Small intestine (tissue), 7 donors: ENCODE measurements around the gene AIFM1. TPM values are rescaled to one million over a fixed set of nuclear protein-coding genes. Genes with fewer than 3 reads are reported as not detected.
A peak's percentile ranks its signal among the peaks of the same experiment; 100 is the strongest.
"Not testable (repeated sequence)": the region's sequence is repeated elsewhere in the genome, so short reads cannot be mapped to it uniquely, and the experiment has no call there.

Experiments
- DNase-seq, 2 donors: peaks; one replicate each; pipeline versions ENCODE4 v3.0.0 to v3.0.0-alpha.2; 2013
- FAIRE-seq: peaks from 2 replicates; lab custom pipeline; 2012; peaks lifted over from hg19 to GRCh38; lab: Jason Lieb, UNC
- H3K27ac ChIP-seq, 3 donors: one replicate each; pipeline ENCODE4 v1.5.1; 2013; ENCODE audit warnings: low read length in 2 of 3, mild to moderate bottlenecking in 2 of 3, control low read depth in 1 of 3, inconsistent platforms in 1 of 3, low read depth in 1 of 3, moderate library complexity in 1 of 3
- H3K27me3 ChIP-seq, 3 donors: one replicate each; pipeline ENCODE4 v1.6.1; 2013; ENCODE audit warnings: low read length in 3 of 3, inconsistent platforms in 1 of 3; ENCODE audit not compliant: control insufficient read depth in 3 of 3, insufficient read depth in 3 of 3
- H3K36me3 ChIP-seq, 3 donors: one replicate each; pipeline ENCODE4 v1.6.1; 2013; ENCODE audit warnings: low read length in 3 of 3, inconsistent platforms in 1 of 3, low read depth in 1 of 3, mild to moderate bottlenecking in 1 of 3, moderate library complexity in 1 of 3; ENCODE audit not compliant: control insufficient read depth in 3 of 3, insufficient read depth in 2 of 3
- H3K4me1 ChIP-seq, 3 donors: one replicate each; pipeline ENCODE4 v1.6.1; 2013; ENCODE audit warnings: low read length in 2 of 3, inconsistent platforms in 1 of 3, low read depth in 1 of 3, mild to moderate bottlenecking in 1 of 3, moderate library complexity in 1 of 3; ENCODE audit not compliant: control insufficient read depth in 3 of 3, insufficient read depth in 2 of 3
- H3K4me3 ChIP-seq, 3 donors: one replicate each; pipeline ENCODE4 v1.5.1; 2013; ENCODE audit warnings: low read length in 3 of 3, control low read depth in 1 of 3, inconsistent platforms in 1 of 3, low read depth in 1 of 3, mild to moderate bottlenecking in 1 of 3, moderate library complexity in 1 of 3
- H3K9me3 ChIP-seq, 2 donors: one replicate each; pipeline ENCODE4 v1.6.1; 2013; ENCODE audit warnings: low read depth in 1 of 2, low read length in 1 of 2; ENCODE audit not compliant: control insufficient read depth in 2 of 2, insufficient read depth in 1 of 2
- WGBS, 3 donors: extraction: QIAGEN DNeasy Blood & Tissue Kit; methylation state at CpG; one replicate each; pipeline ENCODE4 v1.1.7; 2013; 5-methylcytosine and 5-hydroxymethylcytosine counted together
- polyA plus RNA-seq, 4 donors: library from polyadenylated mRNA; stranded (reverse) in 3 of 4; unstranded in 1 of 4; fragments of 200-250 nt in 3 of 4; fragments of 120-200 nt in 1 of 4; gene quantifications; one replicate each; pipeline versions ENCODE4 v1.2.1 to v1.2.3, GENCODE V29; 2013
- donor health status: healthy with polysubstance abuse.
- donor health status: control.
- donor health status: control.
- donor health status: Bipolar disorder and iron deficiency.
- donor health status: healthy.

AIFM1 gene
- polyA plus RNA-seq, 4 donors, result 47.2 to 92.6 (median 55.6) TPM

DNA sequence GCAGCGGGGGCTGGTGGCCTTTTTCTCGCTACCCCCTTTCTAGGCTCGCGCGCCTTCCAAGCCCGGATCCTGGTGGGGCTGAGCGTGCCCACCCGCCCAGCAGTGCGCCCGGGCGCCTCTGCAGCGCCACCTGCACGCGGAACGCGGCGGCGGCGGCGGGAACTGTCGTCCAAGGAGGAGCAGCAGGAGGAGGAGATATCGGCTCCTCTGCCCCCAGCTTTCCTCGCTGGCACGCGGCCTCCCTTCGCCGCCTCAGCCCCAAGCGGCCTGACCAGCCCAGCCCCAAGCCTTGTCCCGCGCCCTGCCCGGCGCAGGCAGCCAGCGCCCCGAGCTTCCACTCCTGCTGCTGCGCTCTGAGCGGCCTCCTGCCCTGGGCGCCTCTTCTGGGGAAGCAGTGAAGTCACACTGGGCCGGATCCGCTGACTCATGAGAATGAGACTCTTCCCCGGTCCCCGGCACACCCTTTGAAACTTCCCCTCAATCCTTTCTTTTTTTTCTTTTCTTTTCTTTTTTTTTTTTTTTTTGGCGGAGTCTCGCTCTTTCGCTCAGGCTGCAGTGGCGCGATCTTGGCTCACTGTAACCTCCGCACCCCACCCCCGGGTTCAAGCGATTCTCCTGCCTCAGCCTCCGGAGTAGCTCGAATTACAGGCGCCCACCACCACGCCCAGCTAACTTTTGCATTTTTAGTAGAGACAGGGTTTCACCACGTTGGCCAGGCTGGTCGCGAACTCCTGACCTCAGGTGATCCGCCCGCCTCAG lies 44.7 kb downstream of the AIFM1 start:
- FAIRE-seq (no peak), DNase-seq (peak; percentile 75 to 81)
- Histone ChIP-seq H3K27ac (peak overlapping the region; percentile 24 to 75 (median 56)), H3K4me3 (peak overlapping the region in 2 of 3 donors; percentile 34 to 43), H3K27me3 (no peaks in the 10 kb centered on the region), H3K4me1 (no peaks in the 10 kb centered on the region), H3K9me3 (no peaks in the 10 kb centered on the region), H3K36me3 (peaks cover 0 to 9% (median 0%) of the 10 kb centered on the region in 3 donors)
- 2 to 43% (median 16%) methylated on average over 22 to 58 of the region's 58 CpGs for WGBS, 3 donors

DNA sequence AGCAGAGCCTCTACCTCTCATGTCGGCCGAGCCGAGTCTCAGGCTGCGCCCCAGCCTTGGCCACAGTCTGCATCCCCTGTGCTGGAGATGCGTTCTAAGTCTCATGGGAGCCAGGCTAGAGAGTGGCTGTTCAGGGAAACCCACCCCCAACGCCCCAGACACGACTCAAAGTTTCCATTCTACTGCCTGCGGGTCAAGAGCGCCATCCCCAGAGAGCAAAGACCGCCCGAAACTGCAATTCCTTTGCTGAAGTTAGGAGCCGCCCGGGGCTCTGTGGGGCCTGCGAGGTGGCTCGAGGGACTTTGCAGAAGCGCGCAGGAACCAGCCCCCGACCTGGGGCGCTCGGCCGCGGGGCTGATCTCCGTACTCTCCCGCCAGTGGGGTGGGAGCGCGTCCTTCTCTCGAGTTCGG lies 45.3 kb downstream of the AIFM1 start:
- no peaks in the 10 kb centered on the region for H3K27me3 ChIP-seq
- peak overlapping the region in 2 of 3 donors; percentile 34 to 43 for H3K4me3 ChIP-seq
- H3K4me1 ChIP-seq, result no peaks in the 10 kb centered on the region
- peak overlapping the region; percentile 24 to 65 (median 56) for H3K27ac ChIP-seq
- 16 to 38% (median 37%) methylated on average over 17 to 28 of the region's 28 CpGs for WGBS, 3 donors
- DNase-seq, result no peak
- no peak for FAIRE-seq
- H3K9me3 ChIP-seq, result no peaks in the 10 kb centered on the region
- H3K36me3 ChIP-seq, result peaks cover 0 to 4% (median 0%) of the 10 kb centered on the region in 3 donors

- Histone ChIP-seq H3K27me3 (no peaks in the 10 kb centered on the region), H3K36me3 (no peaks in the 10 kb centered on the region), H3K4me1 (no peaks in the 10 kb centered on the region), H3K27ac (peak overlapping the region; percentile 9 to 60 (median 33)), H3K4me3 (no peak overlapping the region), H3K9me3 (no peaks in the 10 kb centered on the region)
- WGBS, 3 donors, result 34 to 49% (median 47%) methylated on average over 8 to 14 of the region's 14 CpGs
- no peak for FAIRE-seq
- no peak for DNase-seq
Observed at GRCh38 chrX:130119312-130119898, 46.2 kb downstream of the AIFM1 start.

DNA sequence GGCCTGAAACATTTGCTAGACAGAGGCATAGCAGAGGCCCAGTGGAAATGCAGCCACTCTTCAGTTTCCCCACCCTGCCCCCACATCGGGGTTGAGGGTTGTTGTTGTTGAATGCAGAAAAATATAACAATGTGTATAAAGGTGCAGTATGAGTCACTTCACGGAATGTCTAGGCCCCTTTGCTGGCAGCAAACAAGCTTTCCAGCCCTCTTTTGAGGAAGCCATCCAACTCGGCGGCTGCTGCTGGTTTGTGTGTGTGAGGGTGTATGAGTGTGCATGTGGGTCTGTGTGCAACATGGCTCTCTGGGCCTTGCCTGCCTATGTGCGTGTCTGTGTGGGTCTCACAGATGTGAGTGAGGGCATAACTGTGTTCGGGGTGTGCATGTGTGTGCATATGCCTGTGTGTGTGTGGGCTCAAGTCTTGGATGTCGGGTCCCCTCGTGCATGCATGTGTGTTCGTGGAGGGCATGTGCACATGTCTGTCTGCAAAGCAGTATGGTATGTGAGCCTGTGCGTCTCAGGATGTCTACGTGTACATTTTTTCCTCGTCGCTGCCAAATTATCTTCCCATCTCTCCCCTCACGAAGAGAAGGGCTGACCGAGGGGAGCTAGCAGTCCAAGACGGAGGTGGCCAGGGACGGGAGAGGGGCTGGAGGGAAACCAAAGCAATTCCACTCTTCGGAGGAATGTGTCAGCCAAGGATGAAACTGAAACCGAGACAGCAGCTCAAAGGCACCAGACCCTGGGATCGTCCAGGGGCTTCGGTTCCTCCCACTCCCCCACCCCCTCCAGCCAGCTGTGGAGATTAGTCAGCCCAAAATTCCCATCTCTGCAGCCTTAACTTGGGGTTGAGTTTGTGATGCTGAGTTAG lies 47.0 kb downstream of the AIFM1 start:
- WGBS, 3 donors, result 47 to 55% (median 54%) methylated on average over 17 to 21 of the region's 21 CpGs
- Histone ChIP-seq H3K27me3 (no peaks in the 10 kb centered on the region), H3K4me3 (no peak overlapping the region), H3K4me1 (no peaks in the 10 kb centered on the region), H3K27ac (peak overlapping the region; percentile 9 to 60 (median 33)), H3K9me3 (no peaks in the 10 kb centered on the region), H3K36me3 (no peaks in the 10 kb centered on the region)
- DNase-seq (peak in 1 of 2 donors; percentile 29), FAIRE-seq (no peak)

DNA sequence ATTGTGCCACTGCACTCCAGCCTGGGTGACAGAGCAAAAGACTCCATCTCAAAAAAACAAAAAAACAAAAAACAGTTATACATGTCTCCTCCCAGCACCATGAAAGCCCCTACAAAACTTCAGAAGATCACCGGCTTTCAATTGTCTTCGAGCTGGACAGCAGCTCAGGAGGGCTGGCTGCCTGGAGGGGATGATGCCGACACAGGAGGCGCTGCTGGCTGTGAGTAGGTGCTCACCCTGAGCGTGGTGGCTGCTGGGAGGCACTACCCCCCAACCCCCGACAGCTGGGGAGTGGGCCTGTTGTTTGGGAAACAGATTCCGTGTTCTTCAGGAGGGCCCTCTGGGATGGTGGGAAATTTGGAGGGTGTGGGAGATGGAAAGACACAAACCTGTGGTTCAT lies 48.5 kb downstream of the AIFM1 start:
- DNase-seq (no peak), FAIRE-seq (no peak)
- H3K9me3 ChIP-seq, result no peaks in the 10 kb centered on the region
- no peak overlapping the region for H3K4me3 ChIP-seq
- H3K27ac ChIP-seq, result no peak overlapping the region
- no peaks in the 10 kb centered on the region for H3K4me1 ChIP-seq
- WGBS, 3 donors, result 81 to 95% (median 95%) methylated on average over 6 to 7 of the region's 7 CpGs
- no peaks in the 10 kb centered on the region for H3K36me3 ChIP-seq
- H3K27me3 ChIP-seq, result no peaks in the 10 kb centered on the region

DNA sequence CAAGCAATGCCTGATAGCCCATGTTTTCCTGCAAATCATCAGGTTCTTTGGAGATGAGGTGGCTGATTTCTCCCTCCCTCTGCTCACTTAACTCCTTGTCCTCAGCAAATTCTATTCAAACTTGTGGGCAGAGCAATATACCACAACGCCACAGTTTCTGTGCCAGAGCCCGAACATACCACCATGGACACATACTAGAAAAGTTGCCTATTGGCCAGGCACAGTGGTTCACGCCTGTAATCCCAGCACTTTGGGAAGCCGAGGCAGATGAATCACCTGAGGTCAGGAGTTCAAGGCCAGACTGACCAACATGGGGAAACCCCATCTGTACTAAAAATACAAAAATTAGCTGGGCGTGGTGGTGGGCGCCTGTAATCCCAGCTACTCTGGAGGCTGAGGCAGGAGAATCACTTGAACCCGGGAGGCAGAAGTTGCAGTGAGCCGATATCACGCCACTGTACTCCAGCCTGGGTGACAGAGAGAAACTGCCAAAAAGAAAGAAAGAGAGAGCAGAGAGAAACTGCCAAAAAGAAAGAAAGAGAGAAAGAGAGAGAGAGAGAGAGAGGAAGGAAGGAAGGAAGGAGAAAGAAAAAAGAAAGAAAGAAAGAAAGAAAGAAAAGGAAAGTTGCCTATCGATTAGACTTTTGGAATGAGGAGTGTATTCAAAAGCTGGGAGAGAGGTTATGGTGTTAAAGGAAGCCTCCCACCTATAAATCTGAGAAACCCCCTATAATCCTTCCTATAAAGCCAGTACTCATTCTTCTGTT lies 50.3 kb downstream of the AIFM1 start:
- not testable (repeated sequence) for FAIRE-seq, DNase-seq, H3K27me3 ChIP-seq, H3K27ac ChIP-seq, H3K9me3 ChIP-seq, H3K4me3 ChIP-seq, H3K36me3 ChIP-seq, H3K4me1 ChIP-seq
- 76 to 87% (median 77%) methylated on average over 10 of the region's 10 CpGs for WGBS, 3 donors

DNA sequence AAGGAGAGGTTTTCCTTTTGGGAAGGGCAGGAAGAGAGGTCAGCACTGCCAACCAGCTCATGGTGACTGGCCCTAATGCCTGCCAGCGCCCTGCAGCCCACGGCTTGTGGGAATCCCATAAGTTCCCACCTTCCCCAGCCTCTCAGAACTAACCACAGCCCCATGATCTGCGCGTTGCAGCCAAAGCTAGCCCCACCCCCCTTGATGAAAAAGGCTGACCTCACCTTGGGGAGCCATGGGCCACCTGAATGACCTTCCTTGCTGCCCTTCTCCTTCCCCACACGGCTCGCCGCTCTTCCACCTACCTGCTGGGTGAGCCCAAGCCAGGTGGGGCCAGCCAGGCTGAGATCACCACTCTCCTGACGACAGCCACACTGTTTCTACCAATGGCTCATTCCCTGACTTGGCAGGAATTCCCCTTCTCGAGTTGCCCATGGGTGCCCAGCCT lies 51.5 kb downstream of the AIFM1 start:
- H3K27ac ChIP-seq, result no peak overlapping the region
- no peak for FAIRE-seq
- WGBS, 3 donors, result 72 to 82% (median 82%) methylated on average over 7 to 9 of the region's 9 CpGs

More for the DNA sequence above, 51.5 kb downstream of the AIFM1 start:
- H3K4me3 ChIP-seq, result no peak overlapping the region
- no peaks in the 10 kb centered on the region for H3K4me1 ChIP-seq
- no peaks in the 10 kb centered on the region for H3K27me3 ChIP-seq
- no peaks in the 10 kb centered on the region for H3K9me3 ChIP-seq
- no peak for DNase-seq
- no peaks in the 10 kb centered on the region for H3K36me3 ChIP-seq
